LNCAP (cell line): ENCODE measurements around the gene ERMP1.

Experiments used
- CTCF ChIP-seq: fragments of 450-650 bp; IDR thresholded peaks from 2 replicates; pipeline ENCODE4 v1.5.1; 2017; ENCODE audit warnings: mild to moderate bottlenecking

The ERMP1 gene

GRCh38 chr9:5784526-5785315, 48.2 kb downstream of the ERMP1 start:
- TF ChIP-seq CTCF, result no peak

DNA sequence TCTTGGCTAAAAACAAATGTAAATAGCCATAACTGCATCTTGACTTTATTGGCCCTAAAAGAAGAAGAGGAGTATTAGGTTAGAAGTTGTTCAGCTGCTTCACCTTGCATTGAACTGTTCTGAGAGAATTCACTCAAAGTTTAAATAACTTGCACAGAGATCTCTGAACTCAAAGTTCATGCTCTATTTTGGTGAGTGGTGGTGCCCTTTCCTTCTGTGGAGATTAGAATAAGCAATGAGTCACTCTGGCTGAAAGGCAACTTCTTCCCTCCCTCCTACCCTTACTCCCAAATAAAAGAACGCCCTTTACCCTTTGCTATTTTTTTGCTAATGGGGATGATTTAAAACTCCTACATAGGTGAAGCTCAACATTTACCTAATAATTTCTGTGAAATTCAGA, 48.9 kb downstream of the ERMP1 start:
- TF ChIP-seq CTCF, result no peak

DNA sequence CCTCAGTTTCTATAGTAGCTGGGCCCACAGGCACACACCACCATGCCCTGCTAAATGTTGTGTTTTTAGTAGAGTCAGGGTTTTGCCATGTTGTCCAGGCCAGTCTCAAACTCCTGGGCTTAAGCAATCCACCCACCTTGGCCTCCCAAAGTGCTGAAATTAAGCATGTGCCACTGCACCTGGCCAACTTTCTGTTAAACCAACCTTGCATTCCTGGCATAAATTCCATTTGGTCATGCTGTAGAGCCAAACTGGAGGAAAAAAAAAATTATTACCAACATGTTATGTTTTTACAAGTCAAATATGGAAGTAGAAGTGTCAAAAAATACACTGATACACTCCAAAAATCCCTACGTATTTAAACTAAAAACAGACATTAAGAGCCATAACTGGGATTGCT, 54.1 kb downstream of the ERMP1 start:
- TF ChIP-seq CTCF, result no peak

DNA sequence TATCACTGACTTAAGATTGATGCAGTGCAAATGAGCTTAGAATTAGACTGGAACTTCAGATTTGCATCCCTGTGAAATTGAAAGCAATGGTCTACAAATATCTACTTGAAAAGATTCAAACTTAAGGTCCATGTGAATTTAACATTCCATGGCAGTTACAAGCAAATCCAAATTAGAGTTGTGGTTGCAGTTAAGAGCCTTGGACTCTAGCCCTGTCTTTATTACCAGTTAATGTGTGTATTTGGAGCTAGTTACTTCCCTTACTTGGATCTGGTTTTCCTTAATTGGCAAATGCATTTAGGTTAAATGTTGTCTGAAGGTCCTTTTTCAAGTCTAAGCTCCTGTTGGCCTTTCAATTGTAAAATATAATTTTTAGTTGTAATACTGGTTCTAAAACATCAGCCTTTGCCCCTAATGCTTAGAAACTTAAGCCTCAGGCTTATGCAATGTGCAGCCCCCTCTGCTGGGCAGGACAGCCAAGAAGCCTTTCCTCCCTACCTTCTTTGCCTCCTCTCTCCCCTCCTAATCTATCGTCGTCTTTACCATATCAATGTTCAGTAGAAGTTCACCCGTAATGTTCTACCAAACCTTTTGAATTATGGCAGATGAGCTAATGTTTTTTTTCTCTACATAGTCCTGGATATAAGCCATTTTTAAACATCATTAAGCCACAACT, 59.5 kb downstream of the ERMP1 start:
- no peak for TF ChIP-seq CTCF

DNA sequence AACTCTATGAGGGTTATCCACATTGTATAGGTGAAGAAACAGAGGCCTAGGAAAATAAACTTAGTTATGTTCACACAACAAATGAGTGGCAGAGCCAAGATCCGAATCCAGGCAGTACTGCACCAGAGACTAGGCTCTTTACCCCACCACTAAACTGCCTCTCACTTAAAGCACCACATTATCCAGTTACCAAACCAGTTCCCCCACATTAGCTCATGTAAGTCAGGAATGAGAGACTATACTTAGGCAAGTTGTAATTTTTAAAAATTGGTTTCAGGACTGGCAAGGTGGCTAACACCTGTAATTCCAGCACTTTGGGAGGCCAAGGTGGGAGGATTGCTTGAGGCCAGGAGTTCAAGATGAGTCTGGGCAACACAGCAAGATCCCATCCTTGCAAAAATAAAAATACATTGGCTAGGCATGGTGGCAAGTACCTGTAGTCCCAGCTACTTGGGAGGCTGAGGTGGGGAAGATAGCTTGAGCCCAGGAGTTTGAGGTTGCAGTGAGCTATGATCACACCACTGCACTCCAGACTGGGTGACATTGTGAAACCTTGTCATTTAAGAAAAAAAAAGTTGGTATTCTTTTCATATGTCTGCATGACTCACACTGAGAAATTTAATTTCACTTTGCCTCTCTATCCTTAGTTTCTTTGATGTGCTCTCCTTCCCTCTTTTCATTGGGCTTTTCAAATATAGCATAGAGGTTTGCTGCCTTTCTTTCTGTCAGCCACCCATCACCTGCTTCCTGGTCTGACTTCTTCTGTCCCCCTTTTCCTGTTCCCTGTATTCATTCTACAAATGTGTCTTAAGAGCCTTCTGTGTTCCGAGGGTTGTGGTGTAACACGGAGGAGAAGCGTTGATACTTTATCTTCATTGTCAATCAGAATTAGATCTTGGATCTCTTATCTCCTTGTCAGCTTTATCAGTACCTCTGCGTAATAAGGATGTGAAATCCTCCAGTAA, 64.7 kb downstream of the ERMP1 start:
- TF ChIP-seq CTCF, result no peak

- TF ChIP-seq CTCF, result no peak
These were observed 68.6 kb downstream of the ERMP1 start for GRCh38 chr9:5764130-5764868.

DNA sequence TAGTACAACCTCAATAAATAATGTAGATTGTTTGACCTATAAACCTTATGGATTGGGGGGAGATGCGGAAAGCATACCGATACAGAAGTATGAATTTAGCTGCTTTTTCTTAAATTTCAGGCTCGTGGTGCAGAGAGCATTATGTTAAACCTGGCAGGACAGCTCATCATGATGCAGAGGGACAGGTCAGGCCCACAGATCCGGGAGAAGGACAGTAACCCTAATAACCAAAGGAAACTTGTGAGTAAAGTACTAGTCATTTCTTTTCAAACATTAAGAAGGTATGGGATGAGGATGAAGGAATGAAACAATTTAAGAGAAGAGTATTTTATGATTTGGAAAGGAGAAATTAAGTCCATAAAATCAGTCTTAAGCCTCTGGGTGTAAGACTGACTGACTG, 70.5 kb downstream of the ERMP1 start:
- TF ChIP-seq CTCF, result no peak
